ENCODE data around the gene SSR3.

DNA sequence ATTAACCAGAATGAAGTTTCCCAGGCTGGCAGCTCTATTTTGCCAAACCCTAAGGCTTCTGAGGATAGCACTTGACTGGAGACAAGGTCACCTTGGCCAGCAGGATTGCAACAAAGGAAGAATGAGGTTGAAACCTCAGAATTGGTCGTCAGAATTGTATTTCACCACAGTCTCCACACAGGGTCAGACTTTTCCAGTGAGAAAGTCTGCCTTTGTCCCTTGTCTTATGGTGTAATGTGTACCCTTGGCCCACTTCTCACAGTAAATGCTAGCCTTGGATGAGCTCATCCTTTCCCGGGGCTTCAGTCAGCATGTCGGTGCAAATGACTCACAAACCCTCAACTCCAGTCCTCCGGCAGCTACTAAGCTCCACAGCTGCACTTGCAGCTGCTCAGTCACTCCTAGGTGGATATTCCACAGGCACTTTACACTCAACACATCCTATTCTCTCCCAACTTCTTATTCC lies 19.7 kb downstream of the SSR3 start:
- TF ChIP-seq, protein P1, sequence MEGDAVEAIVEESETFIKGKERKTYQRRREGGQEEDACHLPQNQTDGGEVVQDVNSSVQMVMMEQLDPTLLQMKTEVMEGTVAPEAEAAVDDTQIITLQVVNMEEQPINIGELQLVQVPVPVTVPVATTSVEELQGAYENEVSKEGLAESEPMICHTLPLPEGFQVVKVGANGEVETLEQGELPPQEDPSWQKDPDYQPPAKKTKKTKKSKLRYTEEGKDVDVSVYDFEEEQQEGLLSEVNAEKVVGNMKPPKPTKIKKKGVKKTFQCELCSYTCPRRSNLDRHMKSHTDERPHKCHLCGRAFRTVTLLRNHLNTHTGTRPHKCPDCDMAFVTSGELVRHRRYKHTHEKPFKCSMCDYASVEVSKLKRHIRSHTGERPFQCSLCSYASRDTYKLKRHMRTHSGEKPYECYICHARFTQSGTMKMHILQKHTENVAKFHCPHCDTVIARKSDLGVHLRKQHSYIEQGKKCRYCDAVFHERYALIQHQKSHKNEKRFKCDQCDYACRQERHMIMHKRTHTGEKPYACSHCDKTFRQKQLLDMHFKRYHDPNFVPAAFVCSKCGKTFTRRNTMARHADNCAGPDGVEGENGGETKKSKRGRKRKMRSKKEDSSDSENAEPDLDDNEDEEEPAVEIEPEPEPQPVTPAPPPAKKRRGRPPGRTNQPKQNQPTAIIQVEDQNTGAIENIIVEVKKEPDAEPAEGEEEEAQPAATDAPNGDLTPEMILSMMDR (IDR thresholded peaks at IDR 0.05; ENCODE audit: low read depth, low read length, poor library complexity, severe bottlenecking) = peak; percentile 16
- TF ChIP-seq EZH2phosphoT487 (IDR thresholded peaks at IDR 0.05; ENCODE audit: borderline replicate concordance, low read length) = no peak

Measured in DOHH2 (cell line).